C4-2B (cell line): ENCODE data around the gene NANS.

Source experiments
- CTCF ChIP-seq: fragments of 450-650 bp; conservative IDR thresholded peaks from 2 replicates; pipeline ENCODE4 v1.5.1; 2017; ENCODE audit warnings: mild to moderate bottlenecking
- ZFX ChIP-seq: fragments of 450-650 bp; IDR thresholded peaks from 2 replicates; pipeline ENCODE4 v1.6.1; 2017

GRCh38 chr9:98064623-98065392 is 8.3 kb downstream of the NANS start:
- no peak for TF ChIP-seq CTCF
- no peak for TF ChIP-seq ZFX
